HL-60 (cell line): ENCODE measurements around the gene CTIF.

ENCODE experiments used
- DNase-seq, 2 experiments: peaks; one replicate each; pipeline ENCODE4 v3.0.0-alpha.2; 2010 to 2020; ENCODE audit warnings: low read depth in 1 of 2, low spot score in 1 of 2
- H3K27ac ChIP-seq: fragments of 250-450 bp; sonication (Bioruptor Pico); replicated peaks from 2 replicates; pipeline ENCODE4 v1.5.1; 2020; ENCODE audit warnings: mild to moderate bottlenecking, moderate library complexity
- H3K27me3 ChIP-seq: fragments of 250-450 bp; sonication (Bioruptor Pico); 2 replicates; pipeline ENCODE4 v1.5.1; 2021; ENCODE audit warnings: mild to moderate bottlenecking, moderate library complexity; ENCODE audit not compliant: insufficient read depth, poor library complexity, severe bottlenecking
- H3K4me3 ChIP-seq: replicated peaks from 2 replicates; pipeline ENCODE4 v1.5.1; 2011; ENCODE audit warnings: mild to moderate bottlenecking, control low read depth, low read length; ENCODE audit not compliant: insufficient read depth
- GABPA ChIP-seq: IDR thresholded peaks from 2 replicates; pipeline ENCODE4 v1.6.1; 2012; ENCODE audit warnings: low read depth
- POLR2AphosphoS5 ChIP-seq: IDR thresholded peaks from 2 replicates; pipeline ENCODE4 v1.6.1; 2012; ENCODE audit warnings: low read depth
- SPI1 ChIP-seq: IDR thresholded peaks from 2 replicates; pipeline ENCODE4 v1.6.1; 2012; ENCODE audit warnings: low read depth, mild to moderate bottlenecking, borderline replicate concordance
- TF ChIP-seq, protein P1 (sequence below): IDR thresholded peaks from one replicate; pipeline ENCODE4 v1.5.1; 2011; ENCODE audit warnings: low read length, control low read depth, inconsistent platforms; ENCODE audit not compliant: insufficient read depth
- TF ChIP-seq, protein P2 (sequence below): IDR thresholded peaks from 2 replicates; pipeline ENCODE4 v1.6.1; 2012; ENCODE audit warnings: low read depth; ENCODE audit not compliant: insufficient replicate concordance

Gene CTIF

DNA sequence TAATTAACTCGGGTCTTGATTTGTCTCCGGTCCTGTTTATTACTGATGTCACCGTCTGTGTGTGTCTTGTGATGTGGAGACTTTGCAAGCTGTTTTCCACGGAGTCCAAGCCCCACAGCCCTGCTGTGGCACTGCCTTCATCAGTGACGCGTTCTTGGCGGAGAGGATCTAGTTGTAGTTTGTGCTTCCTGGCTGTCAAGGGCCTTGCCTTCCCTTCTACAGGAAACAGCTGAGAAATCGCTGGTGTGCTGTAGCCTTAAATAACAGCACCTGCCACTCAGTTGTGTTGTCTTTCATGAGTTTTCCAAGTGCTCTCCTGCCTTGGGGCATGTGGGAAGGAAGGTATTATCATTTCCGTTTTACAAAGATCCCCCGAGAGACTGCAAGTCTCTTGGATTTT is 26.3 kb downstream of the CTIF start:
- Histone ChIP-seq H3K27ac (no peak overlapping the region), H3K4me3 (no peak overlapping the region), H3K27me3 (no peaks in the 10 kb centered on the region)
- TF ChIP-seq GABPA (no peak), POLR2AphosphoS5 (no peak), SPI1 (no peak)
- TF ChIP-seq, protein P1, sequence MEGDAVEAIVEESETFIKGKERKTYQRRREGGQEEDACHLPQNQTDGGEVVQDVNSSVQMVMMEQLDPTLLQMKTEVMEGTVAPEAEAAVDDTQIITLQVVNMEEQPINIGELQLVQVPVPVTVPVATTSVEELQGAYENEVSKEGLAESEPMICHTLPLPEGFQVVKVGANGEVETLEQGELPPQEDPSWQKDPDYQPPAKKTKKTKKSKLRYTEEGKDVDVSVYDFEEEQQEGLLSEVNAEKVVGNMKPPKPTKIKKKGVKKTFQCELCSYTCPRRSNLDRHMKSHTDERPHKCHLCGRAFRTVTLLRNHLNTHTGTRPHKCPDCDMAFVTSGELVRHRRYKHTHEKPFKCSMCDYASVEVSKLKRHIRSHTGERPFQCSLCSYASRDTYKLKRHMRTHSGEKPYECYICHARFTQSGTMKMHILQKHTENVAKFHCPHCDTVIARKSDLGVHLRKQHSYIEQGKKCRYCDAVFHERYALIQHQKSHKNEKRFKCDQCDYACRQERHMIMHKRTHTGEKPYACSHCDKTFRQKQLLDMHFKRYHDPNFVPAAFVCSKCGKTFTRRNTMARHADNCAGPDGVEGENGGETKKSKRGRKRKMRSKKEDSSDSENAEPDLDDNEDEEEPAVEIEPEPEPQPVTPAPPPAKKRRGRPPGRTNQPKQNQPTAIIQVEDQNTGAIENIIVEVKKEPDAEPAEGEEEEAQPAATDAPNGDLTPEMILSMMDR, result no peak
- TF ChIP-seq, protein P2, sequence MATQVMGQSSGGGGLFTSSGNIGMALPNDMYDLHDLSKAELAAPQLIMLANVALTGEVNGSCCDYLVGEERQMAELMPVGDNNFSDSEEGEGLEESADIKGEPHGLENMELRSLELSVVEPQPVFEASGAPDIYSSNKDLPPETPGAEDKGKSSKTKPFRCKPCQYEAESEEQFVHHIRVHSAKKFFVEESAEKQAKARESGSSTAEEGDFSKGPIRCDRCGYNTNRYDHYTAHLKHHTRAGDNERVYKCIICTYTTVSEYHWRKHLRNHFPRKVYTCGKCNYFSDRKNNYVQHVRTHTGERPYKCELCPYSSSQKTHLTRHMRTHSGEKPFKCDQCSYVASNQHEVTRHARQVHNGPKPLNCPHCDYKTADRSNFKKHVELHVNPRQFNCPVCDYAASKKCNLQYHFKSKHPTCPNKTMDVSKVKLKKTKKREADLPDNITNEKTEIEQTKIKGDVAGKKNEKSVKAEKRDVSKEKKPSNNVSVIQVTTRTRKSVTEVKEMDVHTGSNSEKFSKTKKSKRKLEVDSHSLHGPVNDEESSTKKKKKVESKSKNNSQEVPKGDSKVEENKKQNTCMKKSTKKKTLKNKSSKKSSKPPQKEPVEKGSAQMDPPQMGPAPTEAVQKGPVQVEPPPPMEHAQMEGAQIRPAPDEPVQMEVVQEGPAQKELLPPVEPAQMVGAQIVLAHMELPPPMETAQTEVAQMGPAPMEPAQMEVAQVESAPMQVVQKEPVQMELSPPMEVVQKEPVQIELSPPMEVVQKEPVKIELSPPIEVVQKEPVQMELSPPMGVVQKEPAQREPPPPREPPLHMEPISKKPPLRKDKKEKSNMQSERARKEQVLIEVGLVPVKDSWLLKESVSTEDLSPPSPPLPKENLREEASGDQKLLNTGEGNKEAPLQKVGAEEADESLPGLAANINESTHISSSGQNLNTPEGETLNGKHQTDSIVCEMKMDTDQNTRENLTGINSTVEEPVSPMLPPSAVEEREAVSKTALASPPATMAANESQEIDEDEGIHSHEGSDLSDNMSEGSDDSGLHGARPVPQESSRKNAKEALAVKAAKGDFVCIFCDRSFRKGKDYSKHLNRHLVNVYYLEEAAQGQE, result no peak
- no peak for DNase-seq

DNA sequence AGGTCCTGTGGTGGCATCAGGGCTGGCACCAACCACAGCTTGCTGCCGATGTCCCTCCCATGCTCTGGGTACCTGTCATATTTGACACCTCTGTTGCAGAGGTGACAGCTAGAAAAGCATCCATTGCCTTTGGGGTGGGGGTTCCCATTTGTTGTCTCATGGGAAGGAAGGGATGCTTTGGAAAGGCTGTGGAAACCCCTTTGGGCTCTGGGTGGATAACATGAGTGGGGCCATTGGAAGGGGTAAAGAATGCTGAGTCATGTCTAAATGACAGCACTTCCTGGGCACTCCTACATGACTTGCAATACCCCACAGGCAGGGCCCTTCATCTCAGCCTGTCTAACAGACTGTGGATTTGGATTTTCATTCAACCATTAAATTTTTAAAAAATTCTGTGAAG is 27.8 kb downstream of the CTIF start:
- no peak overlapping the region for H3K27ac ChIP-seq
- TF ChIP-seq POLR2AphosphoS5 (no peak), SPI1 (no peak), GABPA (no peak)
- TF ChIP-seq, protein P1, result no peak
- TF ChIP-seq, protein P2, result no peak
- no peaks in the 10 kb centered on the region for H3K27me3 ChIP-seq
- DNase-seq, result peak; percentile 33 to 45
- H3K4me3 ChIP-seq, result no peak overlapping the region

DNA sequence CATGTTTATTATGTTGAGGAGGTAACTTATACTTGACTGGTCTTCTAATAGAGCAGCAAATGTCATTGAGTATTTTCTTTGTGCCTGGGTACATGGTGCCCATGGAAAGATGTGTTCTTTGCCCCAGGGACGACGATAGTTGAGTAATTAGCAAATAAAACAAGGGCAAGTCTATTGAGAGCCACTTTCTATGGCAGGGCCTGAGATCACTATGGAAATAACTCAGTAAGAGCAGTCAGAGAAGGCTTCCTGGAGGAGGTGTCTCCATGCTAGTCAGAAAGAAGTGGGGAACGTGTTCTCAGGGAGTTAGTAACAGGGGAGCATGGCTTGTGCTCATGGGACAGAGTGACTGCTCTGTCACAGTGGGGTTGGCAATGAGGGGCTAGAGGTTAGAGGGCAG is 28.6 kb downstream of the CTIF start:
- H3K27ac ChIP-seq, result no peak overlapping the region
- no peaks in the 10 kb centered on the region for H3K27me3 ChIP-seq
- no peak for DNase-seq
- no peak overlapping the region for H3K4me3 ChIP-seq
- TF ChIP-seq, protein P1, result no peak
- TF ChIP-seq SPI1 (no peak), GABPA (no peak), POLR2AphosphoS5 (no peak)
- TF ChIP-seq, protein P2, result no peak
